Epithelial cell of esophagus (primary cell): ENCODE measurements around the gene SRF.

Source experiments
- DNase-seq: peaks from one replicate; pipeline ENCODE4 v3.0.0; 2010; ENCODE audit warnings: low read depth
- H3K4me3 ChIP-seq: 2 replicates; pipeline ENCODE4 v1.5.1; 2011; ENCODE audit warnings: mild to moderate bottlenecking, low read length, control low read depth
- TF ChIP-seq, protein P1 (sequence below): IDR thresholded peaks from 2 replicates; pipeline ENCODE4 v1.5.1; 2011; ENCODE audit warnings: low read depth, mild to moderate bottlenecking, low read length, control low read depth, inconsistent platforms; ENCODE audit not compliant: insufficient read depth; ENCODE audit errors: missing control alignments

SRF gene

DNA sequence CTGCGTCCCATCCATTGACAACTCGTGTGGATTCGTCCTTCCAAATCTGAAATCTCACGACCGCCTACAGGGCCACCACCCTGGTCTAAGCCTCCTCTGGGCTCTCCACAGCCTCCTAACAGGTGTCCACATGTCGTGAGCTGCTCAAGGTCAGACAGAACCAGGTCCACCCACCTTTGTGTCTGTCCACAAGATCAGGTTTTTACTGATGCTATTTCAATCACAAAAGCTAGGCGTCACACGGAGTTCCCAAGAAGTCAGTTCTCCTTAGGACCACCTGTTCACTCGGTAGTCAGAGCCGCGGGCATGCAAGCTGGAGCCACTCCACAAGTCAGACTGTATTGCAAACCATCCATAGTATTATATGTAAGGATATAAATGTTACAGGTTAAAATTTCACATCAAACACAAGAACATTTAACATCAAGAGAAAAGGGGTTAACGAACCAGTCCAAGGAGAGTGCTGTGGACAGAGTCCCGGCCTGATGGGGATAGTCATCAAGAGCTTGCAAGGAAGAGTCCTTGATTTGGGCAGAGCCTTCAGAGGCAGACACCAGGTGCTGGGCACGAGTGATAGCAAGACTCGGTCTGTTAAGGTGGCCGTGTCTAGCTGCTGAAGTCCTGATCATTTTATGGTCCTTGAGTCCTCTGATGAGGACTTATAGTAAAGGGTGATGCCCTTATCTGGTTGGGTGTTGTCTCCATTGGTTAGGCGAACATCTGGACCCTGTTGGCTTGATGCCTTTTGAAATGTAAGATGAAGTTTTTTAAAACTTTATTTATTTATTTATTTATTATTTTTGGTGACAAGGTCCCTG lies 58.9 kb downstream of the SRF start:
- TF ChIP-seq, protein P1, sequence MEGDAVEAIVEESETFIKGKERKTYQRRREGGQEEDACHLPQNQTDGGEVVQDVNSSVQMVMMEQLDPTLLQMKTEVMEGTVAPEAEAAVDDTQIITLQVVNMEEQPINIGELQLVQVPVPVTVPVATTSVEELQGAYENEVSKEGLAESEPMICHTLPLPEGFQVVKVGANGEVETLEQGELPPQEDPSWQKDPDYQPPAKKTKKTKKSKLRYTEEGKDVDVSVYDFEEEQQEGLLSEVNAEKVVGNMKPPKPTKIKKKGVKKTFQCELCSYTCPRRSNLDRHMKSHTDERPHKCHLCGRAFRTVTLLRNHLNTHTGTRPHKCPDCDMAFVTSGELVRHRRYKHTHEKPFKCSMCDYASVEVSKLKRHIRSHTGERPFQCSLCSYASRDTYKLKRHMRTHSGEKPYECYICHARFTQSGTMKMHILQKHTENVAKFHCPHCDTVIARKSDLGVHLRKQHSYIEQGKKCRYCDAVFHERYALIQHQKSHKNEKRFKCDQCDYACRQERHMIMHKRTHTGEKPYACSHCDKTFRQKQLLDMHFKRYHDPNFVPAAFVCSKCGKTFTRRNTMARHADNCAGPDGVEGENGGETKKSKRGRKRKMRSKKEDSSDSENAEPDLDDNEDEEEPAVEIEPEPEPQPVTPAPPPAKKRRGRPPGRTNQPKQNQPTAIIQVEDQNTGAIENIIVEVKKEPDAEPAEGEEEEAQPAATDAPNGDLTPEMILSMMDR = no peak
- no peak overlapping the region for H3K4me3 ChIP-seq
- no peak for DNase-seq

DNA sequence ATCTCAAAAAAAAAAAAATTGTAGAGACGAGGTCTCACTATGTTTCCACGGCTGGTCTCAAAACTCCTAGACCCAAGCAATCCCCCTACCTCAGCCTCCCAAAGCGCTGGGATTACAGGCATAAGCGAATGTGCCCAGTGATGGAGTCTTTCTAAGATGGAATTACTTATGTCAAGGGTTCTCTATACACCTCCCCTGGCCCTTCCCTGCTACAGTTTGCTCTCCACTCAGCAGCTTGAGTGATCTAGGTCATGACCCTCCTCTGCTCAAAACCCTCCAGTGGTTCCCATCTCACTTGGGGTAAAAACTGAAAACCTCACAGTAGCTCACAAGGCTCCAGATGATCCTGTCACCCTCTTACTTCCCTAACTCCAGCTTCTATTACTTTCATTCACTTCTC lies 60.0 kb downstream of the SRF start:
- TF ChIP-seq, protein P1 = no peak
- no peak overlapping the region for H3K4me3 ChIP-seq
- no peak for DNase-seq
